NCI-H748 treated with DMSO at 0.1 percent for 48 hours (cell line): ENCODE measurements around the gene LDLRAD4.

ENCODE experiments used
- DNase-seq: peaks from one replicate; lab custom pipeline; 2025; lab: John Stamatoyannopoulos, UW

LDLRAD4 gene

GRCh38 chr18:13551841-13552733 is 333.5 kb downstream of the LDLRAD4 start:
- no peak for DNase-seq

- DNase-seq, result no peak
Observed at GRCh38 chr18:13553449-13553848, 334.9 kb downstream of the LDLRAD4 start.

GRCh38 chr18:13555192-13555591 is 336.6 kb downstream of the LDLRAD4 start:
- DNase-seq, result no peak

GRCh38 chr18:13555865-13556264 is 337.3 kb downstream of the LDLRAD4 start:
- no peak for DNase-seq

DNA sequence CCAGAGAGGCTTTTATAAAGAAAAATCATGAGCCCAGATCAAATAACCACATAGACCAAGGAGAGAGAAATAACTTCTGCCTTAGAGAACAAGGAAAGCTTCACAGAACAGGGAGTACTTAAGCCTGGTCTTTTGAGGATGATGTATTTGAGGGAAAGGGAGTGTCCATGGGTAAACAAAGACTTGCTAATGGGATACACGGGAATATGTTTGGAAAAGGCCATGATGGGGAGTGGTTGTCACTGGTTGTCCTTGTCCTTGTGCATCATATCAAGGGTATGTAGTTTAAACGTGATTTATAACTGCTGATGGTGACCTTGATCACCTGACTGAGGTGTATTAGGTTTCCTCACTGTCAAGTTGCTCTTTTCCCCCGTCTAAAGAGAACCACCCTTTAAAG is 337.9 kb downstream of the LDLRAD4 start:
- DNase-seq, result no peak

DNA sequence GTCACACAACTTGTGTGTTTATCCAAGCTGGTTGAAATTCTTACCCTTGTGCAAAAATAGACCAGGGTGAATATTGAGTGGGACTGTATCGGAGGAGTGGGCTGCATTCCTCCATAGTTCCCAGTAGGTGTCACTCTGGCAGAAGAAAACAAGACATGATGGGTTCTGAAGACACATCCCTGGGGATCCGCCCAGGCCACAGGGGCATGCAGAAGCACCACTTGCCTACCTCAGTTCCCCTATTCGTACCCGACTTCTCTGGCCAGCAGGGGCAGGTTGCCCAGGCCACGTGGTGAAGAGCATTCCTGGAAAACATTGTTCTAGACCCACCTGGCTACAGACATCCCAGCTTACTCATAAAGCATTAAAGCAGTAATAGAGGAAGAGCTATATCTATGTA is 339.6 kb downstream of the LDLRAD4 start:
- peak; percentile 29 for DNase-seq

GRCh38 chr18:13558790-13559189 is 340.2 kb downstream of the LDLRAD4 start:
- DNase-seq, result no peak

- no peak for DNase-seq
Observed at GRCh38 chr18:13559754-13560153, 341.2 kb downstream of the LDLRAD4 start.

GRCh38 chr18:13560306-13560705 is 341.7 kb downstream of the LDLRAD4 start:
- no peak for DNase-seq

DNA sequence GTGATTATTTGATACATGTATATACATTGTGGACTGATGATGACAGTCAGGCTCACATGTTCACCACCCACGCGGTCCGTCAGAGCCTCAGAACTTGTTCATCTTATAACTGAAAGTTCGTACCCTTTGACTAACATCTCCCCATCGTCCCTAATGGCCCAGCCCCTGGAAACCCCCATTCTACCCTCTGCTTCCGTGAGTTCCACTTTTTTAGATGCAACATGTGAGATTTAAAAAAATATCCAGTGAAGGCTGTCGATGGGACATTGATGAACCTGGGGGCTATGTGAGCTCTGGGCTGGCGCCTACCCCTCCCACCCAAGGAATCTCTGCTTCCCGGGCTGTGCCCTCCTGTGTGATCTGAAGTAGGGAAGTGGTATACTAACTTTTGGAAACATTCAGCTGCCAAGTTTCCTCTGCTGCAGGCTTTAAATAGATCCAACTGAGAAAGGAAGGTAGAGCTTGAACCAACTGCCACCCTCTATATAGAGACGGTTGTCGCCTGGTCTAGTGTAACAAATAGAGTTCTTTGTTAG is 344.0 kb downstream of the LDLRAD4 start:
- no peak for DNase-seq

DNA sequence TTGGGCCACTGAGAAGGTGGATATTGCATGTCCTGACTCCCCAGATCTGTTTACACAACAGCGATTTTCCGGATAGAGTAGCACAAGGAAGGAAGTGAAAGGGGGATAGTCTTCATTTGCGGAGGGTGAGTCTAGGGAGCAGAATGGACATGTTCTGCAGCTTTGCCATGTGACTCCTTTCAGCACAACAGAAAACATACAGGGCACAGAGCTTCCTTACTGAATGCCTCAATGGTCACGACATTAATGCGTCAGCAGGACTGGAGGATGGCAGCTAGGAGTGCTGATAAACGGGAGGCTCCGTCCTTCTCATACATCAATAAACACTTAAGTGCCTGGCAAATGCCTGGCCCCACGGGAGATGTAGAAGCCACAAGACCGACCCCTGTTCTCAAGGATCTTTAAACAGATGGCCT is 344.8 kb downstream of the LDLRAD4 start:
- no peak for DNase-seq

GRCh38 chr18:13564579-13564978 is 346.0 kb downstream of the LDLRAD4 start:
- peak; percentile 79 for DNase-seq

- no peak for DNase-seq
Observed at GRCh38 chr18:13565228-13565627, 346.7 kb downstream of the LDLRAD4 start.

DNA sequence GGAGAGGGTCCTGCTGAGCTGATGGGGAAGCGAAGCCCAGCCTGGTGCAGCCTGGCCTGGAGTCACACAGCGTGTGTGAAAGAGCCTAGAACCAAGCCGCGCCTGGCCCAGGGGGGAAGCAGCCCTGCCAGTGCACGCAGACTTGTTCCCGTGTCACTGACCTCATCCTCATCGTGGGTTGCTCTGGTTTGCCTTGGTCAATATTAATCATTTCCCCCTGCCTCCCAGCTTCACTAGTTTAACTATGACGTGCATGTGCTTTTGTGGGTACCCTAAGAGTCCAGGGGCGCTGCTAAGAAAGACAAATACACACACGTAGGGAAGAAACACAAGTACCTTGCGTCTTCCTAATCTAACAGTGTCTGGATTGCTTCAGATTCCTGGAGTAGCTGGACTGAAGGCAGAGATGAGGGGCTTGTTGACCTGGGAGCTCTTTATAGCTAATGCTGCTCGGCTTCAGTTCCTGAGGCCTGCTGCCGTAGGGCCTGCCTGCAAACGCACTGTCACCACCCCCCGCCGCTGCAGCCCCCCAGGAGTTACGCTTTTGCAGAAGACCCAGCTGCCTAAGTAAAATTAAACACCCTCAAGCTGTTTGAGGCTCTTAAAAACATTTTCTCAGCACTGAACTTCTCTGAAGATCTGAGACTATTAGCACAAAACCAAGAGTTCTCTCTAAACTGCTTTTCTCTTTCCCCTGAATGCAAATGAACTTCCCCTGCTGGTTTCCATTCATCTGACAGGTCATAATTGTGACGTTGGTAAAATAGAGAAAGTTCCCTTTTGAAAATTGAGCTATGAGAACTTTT is 348.6 kb downstream of the LDLRAD4 start:
- no peak for DNase-seq

DNA sequence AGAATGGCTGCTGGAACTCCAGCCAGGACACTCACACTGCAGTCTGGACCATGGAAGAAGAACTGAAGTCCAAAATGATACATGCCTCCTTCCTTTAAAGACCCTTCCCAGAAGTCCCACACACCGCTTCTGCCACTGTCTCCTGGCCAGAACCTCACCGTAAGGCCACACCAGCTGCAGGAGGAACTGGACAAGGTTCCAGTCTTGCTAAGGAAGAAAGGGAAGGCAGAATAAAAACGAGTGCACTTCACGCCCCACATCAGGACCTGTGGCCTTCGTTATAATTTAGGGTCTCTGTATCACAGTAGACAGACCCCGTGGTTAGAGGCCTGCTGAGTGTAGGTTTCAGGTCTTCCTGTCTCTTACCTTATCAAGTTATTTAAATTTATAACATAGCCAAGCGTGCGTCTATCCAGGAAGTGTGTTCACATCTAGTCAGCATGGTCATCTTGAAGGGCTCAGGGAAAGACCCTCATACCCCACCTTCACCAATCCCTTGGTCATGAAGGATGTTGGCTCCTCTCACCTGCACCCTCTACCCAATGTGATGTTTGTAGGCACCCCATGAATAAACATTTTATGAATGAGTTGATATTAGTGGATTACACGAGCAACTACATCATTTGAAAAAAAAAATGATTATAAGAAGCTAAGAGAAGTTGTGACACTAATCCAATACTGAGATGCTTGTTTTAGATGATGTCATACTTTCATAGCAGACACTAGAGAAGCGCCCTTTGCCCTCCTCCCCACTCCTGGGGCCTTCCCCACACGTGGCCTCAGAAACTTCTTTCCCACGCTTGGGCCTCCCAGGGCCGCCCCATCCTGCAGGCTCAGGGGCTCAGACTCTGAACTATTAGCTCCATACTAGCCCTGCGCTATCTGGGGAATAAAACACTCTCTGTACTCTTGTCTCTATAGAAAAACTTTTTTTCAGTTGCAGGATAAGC is 350.2 kb downstream of the LDLRAD4 start:
- no peak for DNase-seq

GRCh38 chr18:13570216-13570615 is 351.7 kb downstream of the LDLRAD4 start:
- DNase-seq, result no peak

DNA sequence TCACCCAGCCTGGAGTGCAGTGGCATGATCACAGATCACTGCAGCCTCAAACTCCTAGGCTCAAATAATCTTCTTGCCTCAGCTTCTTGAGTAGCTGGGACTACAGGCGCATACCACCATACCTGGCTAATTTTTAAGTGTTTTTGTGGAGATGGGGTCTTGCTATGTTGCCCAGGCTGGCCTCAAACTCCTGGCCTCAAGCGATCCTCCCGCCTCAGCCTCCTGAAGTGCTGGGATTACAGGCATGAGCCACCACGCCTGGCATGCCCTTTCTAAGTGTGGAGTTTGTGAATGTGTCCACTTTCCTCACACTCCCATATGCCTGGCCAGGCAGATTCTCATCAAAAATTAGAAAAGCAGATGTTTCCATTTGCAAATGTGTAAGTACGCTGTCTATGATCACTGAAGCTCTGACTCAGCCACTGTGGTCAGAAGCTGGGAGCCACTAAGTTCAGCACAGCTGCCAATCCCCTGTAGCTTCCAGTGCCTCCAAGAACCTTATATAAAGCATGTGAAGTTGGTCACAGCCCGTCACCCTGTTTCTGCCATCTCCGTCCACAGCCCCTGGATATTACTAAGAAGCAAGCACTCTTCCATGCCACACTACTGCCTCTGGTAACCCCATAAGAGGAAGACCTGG is 352.4 kb downstream of the LDLRAD4 start:
- no peak for DNase-seq

GRCh38 chr18:13572148-13572547 is 353.6 kb downstream of the LDLRAD4 start:
- DNase-seq, result no peak

- DNase-seq, result no peak
Observed at GRCh38 chr18:13572721-13573120, 354.2 kb downstream of the LDLRAD4 start.

DNA sequence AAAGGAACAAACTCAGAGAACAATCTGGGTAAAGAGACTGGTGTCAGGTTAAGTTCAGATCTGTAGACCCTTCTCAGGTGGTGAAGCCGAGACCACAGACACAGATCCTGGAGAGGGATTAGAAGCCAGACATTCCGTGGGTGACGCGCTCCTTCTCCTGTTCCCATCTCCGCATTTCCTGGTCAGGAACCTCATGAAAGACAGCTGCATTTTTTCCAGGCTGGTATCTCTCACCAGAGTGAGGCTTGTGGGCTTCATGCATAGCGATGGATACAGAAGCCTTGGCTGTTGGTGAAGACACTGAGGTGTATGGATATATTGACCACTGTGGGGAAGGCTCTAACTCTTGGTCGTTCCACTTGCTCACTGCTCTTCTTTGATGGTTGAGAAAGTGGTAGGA is 355.2 kb downstream of the LDLRAD4 start:
- no peak for DNase-seq

- DNase-seq, result no peak
Observed at GRCh38 chr18:13574355-13574754, 355.8 kb downstream of the LDLRAD4 start.
